Natural killer cell (primary cell): ENCODE data around the gene DDX60. TPM values are rescaled to one million over a fixed set of nuclear protein-coding genes. Genes with fewer than 3 reads are reported as not detected.

Experiments
- ATAC-seq, 3 donors: fragments of 150-1000 bp in 2 of 3; fragments of 200-7000 bp in 1 of 3; cut with Tn5 transposase; 1 replicate in 1 of 3; 2 replicates in 2 of 3; pipeline ENCODE4 v1.10.0; 2021; ENCODE audit warnings: mild to moderate bottlenecking in 2 of 3, moderate library complexity in 2 of 3
- DNase-seq, 2 donors: peaks; one replicate each; pipeline versions ENCODE4 v3.0.0 to v3.0.0-alpha.2; 2013 to 2021; ENCODE audit warnings: mixed read lengths in 1 of 2
- H3K27ac ChIP-seq: one replicate; pipeline ENCODE4 v1.5.1; 2013; ENCODE audit warnings: mild to moderate bottlenecking, low read length
- H3K27me3 ChIP-seq: one replicate; pipeline ENCODE4 v1.6.1; 2013; ENCODE audit warnings: low read length; ENCODE audit not compliant: control insufficient read depth, insufficient read depth
- H3K36me3 ChIP-seq: one replicate; pipeline ENCODE4 v1.6.1; 2013; ENCODE audit warnings: low read length; ENCODE audit not compliant: control insufficient read depth, insufficient read depth
- H3K4me1 ChIP-seq: one replicate; pipeline ENCODE4 v1.6.1; 2013; ENCODE audit warnings: low read length; ENCODE audit not compliant: control insufficient read depth, insufficient read depth
- H3K4me3 ChIP-seq: one replicate; pipeline ENCODE4 v1.5.1; 2013; ENCODE audit warnings: low read length
- H3K9me3 ChIP-seq: one replicate; pipeline ENCODE4 v1.6.1; 2013; ENCODE audit warnings: low read length; ENCODE audit not compliant: control insufficient read depth, insufficient read depth
- H3K27ac Mint-ChIP-seq, 2 donors: one replicate each; pipeline ENCODE4 v1.8.0; 2022; ENCODE audit warnings: mild to moderate bottlenecking in 2 of 2, mixed read lengths in 2 of 2, moderate library complexity in 1 of 2
- H3K27me3 Mint-ChIP-seq, 2 donors: one replicate each; pipeline ENCODE4 v1.8.0; 2022; ENCODE audit warnings: low read depth in 2 of 2, mixed read lengths in 2 of 2
- H3K36me3 Mint-ChIP-seq: one replicate; pipeline ENCODE4 v1.8.0; 2022; ENCODE audit warnings: mixed read lengths
- H3K4me1 Mint-ChIP-seq, 2 donors: one replicate each; pipeline ENCODE4 v1.8.0; 2022; ENCODE audit warnings: mixed read lengths in 2 of 2
- H3K4me3 Mint-ChIP-seq: one replicate; pipeline ENCODE4 v1.8.0; 2022; ENCODE audit warnings: mild to moderate bottlenecking, moderate library complexity, mixed read lengths
- H3K9me3 Mint-ChIP-seq, 2 donors: one replicate each; pipeline ENCODE4 v1.8.0; 2022; ENCODE audit warnings: mixed read lengths in 2 of 2
- CTCF ChIP-seq: fragments of 200-600 bp; IDR thresholded peaks from one replicate; pipeline ENCODE4 v1.8.0; 2022; ENCODE audit warnings: antibody characterized with exemption
- WGBS: methylation state at CpG from one replicate; pipeline ENCODE4 v1.1.7; 2013; ENCODE audit warnings: missing lambda C conversion rate; ENCODE audit not compliant: insufficient coverage; 5-methylcytosine and 5-hydroxymethylcytosine counted together
- intact Hi-C: fragments of 100-400 bp; cut with micrococcal nuclease; formaldehyde crosslinking; loops from one replicate; pipeline ENCODE4 v1.14.2; 2022
- total RNA-seq, 4 donors: library from RNA; stranded (reverse); fragments of 120-200 nt in 1 of 4; gene quantifications; one replicate each; pipeline versions ENCODE4 v1.2.3 to v1.2.4, GENCODE V29; 2013 to 2022

Gene DDX60
- total RNA-seq, 3 donors from 2014 or later (not counting 1 experiment from before 2014, with no cell fraction given) = 29.4 to 37.2 (median 31.5) TPM

- Mint-ChIP-seq H3K36me3 (peaks cover 5% of the 10 kb centered on the region), H3K9me3 (peaks cover 8 to 11% of the 10 kb centered on the region in 2 donors), H3K27ac (no peak overlapping the region), H3K4me1 (no peaks in the 10 kb centered on the region), H3K27me3 (no peaks in the 10 kb centered on the region), H3K4me3 (no peak overlapping the region)
- TF ChIP-seq CTCF = no peak
- H3K27ac ChIP-seq = no peak overlapping the region
- intact Hi-C loops = no loop called here
- DNase-seq = no peak
- H3K4me1 ChIP-seq = no peaks in the 10 kb centered on the region
- H3K27me3 ChIP-seq = no peaks in the 10 kb centered on the region
- peaks cover 13% of the 10 kb centered on the region for H3K9me3 ChIP-seq
- 23% methylated on average over 3 of the region's 4 CpGs for WGBS
- no peak overlapping the region for H3K4me3 ChIP-seq
- H3K36me3 ChIP-seq = no peaks in the 10 kb centered on the region
- ATAC-seq = no peak
Observed at GRCh38 chr4:168199260-168199957, 119.1 kb downstream of the DDX60 start.

- H3K27me3 Mint-ChIP-seq = no peaks in the 10 kb centered on the region
- peaks cover 3% of the 10 kb centered on the region for H3K36me3 Mint-ChIP-seq
- H3K27ac ChIP-seq = no peak overlapping the region
- TF ChIP-seq CTCF = no peak
- no peak overlapping the region for H3K27ac Mint-ChIP-seq
- H3K4me1 Mint-ChIP-seq = no peaks in the 10 kb centered on the region
- H3K9me3 Mint-ChIP-seq = peaks cover 6 to 8% of the 10 kb centered on the region in 2 donors
- H3K4me1 ChIP-seq = no peaks in the 10 kb centered on the region
- H3K36me3 ChIP-seq = no peaks in the 10 kb centered on the region
- no peaks in the 10 kb centered on the region for H3K9me3 ChIP-seq
- no peak for ATAC-seq
- intact Hi-C loops = no loop called here
- no peak overlapping the region for H3K4me3 ChIP-seq
- H3K4me3 Mint-ChIP-seq = no peak overlapping the region
- no peak for DNase-seq
- H3K27me3 ChIP-seq = no peaks in the 10 kb centered on the region
Observed at GRCh38 chr4:168197926-168198325, 120.6 kb downstream of the DDX60 start.

GRCh38 chr4:168188754-168189153 is 129.8 kb downstream of the DDX60 start:
- Histone ChIP-seq H3K36me3 (no peaks in the 10 kb centered on the region), H3K27me3 (no peaks in the 10 kb centered on the region), H3K4me3 (no peak overlapping the region), H3K4me1 (no peaks in the 10 kb centered on the region), H3K9me3 (no peaks in the 10 kb centered on the region), H3K27ac (no peak overlapping the region)
- H3K4me1 Mint-ChIP-seq = no peaks in the 10 kb centered on the region
- H3K36me3 Mint-ChIP-seq = no peaks in the 10 kb centered on the region
- no peak overlapping the region for H3K4me3 Mint-ChIP-seq
- WGBS = 83% methylated on average over 1 of the region's 1 CpG
- intact Hi-C loops = no loop called here
- no peak for TF ChIP-seq CTCF
- ATAC-seq = no peak
- H3K27ac Mint-ChIP-seq = no peak overlapping the region
- H3K27me3 Mint-ChIP-seq = no peaks in the 10 kb centered on the region
- H3K9me3 Mint-ChIP-seq = no peaks in the 10 kb centered on the region
- no peak for DNase-seq
